Measurements from ENCODE around the gene RDX.

- TF ChIP-seq EZH2phosphoT487 (IDR thresholded peaks at IDR 0.05; ENCODE audit: unreplicated experiment) (no peak), CTCF (conservative IDR thresholded peaks at IDR 0.05; ENCODE audit: low read depth in 2 of 2) (no peak), REST (IDR thresholded peaks at IDR 0.05; ENCODE audit: unreplicated experiment) (no peak), ETS1 (IDR thresholded peaks at IDR 0.05) (no peak), POLR2AphosphoS5 (IDR thresholded peaks at IDR 0.05; ENCODE audit: low read depth) (no peak), EZH2 (IDR thresholded peaks at IDR 0.05; ENCODE audit: low read depth, unreplicated experiment) (no peak), ZNF114 (CRISPR knock-in tag; IDR thresholded peaks at IDR 0.05) (no peak), JUNB (IDR thresholded peaks at IDR 0.05; ENCODE audit: unreplicated experiment) (no peak), ZNF462 (CRISPR knock-in tag; IDR thresholded peaks at IDR 0.05) (no peak), STAT1 (IDR thresholded peaks at IDR 0.05; ENCODE audit: unreplicated experiment) (no peak), ZNF331 (CRISPR knock-in tag; IDR thresholded peaks at IDR 0.05; ENCODE audit: low read depth) (no peak), CREB1 (CRISPR knock-in tag; IDR thresholded peaks at IDR 0.05; ENCODE audit: low read depth) (no peak)
These were observed 119.9 kb downstream of the RDX start for GRCh38 chr11:110176366-110177085.

All from GM23338 (cell line).